ENCODE results near the gene CORIN. TPM values are rescaled to one million over a fixed set of nuclear protein-coding genes. Genes with fewer than 3 reads are reported as not detected.

Gene CORIN
- total and polyA plus RNA-seq, 10 of the 15 experiments (the other 5 are each of a cell fraction or from before 2014, with no cell fraction given) = 0.02 to 0.45 (median 0.09) TPM; not detected in 3

GRCh38 chr4:47718696-47719095 is 119.2 kb downstream of the CORIN start:
- H3K79me2 ChIP-seq (ENCODE audit: control insufficient read depth, insufficient read depth, low read length) = no peaks in the 10 kb centered on the region
- no peak overlapping the region for H3K9ac ChIP-seq (ENCODE audit: control insufficient read depth, insufficient read depth, low read length)
- CTCF ChIA-PET = no interaction called here
- SMC1A ChIA-PET (ENCODE audit: uncharacterized antibody, unreplicated experiment) = interaction anchor here (0.9 kb wide), 1 partner anchor 118 kb away, joined by 3 read pairs; no protein-coding TSS in a partner anchor
- no peak for TF ChIP-seq RELA (IDR thresholded peaks at IDR 0.05; ENCODE audit: borderline replicate concordance, partially characterized antibody)
- RAD21 ChIA-PET (ENCODE audit: unreplicated experiment) = interaction anchor here (0.8 kb wide), 1 partner anchor 118 kb away, joined by 4 read pairs; no protein-coding TSS in a partner anchor
- H3K27ac ChIP-seq (ENCODE audit: control insufficient read depth, insufficient read depth) = no peak overlapping the region
- H3K36me3 ChIP-seq (ENCODE audit: control insufficient read depth in 2 of 2, insufficient read depth in 2 of 2, low read length in 1 of 2) = no peaks in the 10 kb centered on the region
- whole genome bisulfite sequencing (ENCODE audit: insufficient coverage, insufficient replicate concordance, low lambda C conversion rate, missing lambda C conversion rate) = 0% methylated on average over 2 of the region's 2 CpGs
- DNase-seq (ENCODE audit: low read depth, low spot score) (no peak), FAIRE-seq (no peak), ATAC-seq (no peak)
- intact Hi-C loops (cut with micrococcal nuclease; ENCODE audit: unreplicated experiment) (no loop called here), in situ Hi-C loops (cut with MboI) (no loop called here)
- BruUV-seq (replicated peaks) = no TSS peak
- no peak overlapping the region for H3K4me2 ChIP-seq (ENCODE audit: control insufficient read depth, insufficient read depth)
- POLR2A ChIA-PET = no interaction called here
- no peaks in the 10 kb centered on the region for H4K20me1 ChIP-seq (ENCODE audit: control insufficient read depth, insufficient read depth)
- no peaks in the 10 kb centered on the region for H3K9me3 ChIP-seq (replicated peaks; ENCODE audit: control insufficient read depth, insufficient read depth, low read length)
- no peaks in the 10 kb centered on the region for H3K4me1 ChIP-seq (ENCODE audit: control insufficient read depth, insufficient read depth, low read length)
- no peak overlapping the region for H3K4me3 ChIP-seq
- no peaks in the 10 kb centered on the region; a peak in 1 of 4 replicates for H3K27me3 ChIP-seq (replicated peaks in 1 of 2; ENCODE audit: control insufficient read depth in 2 of 2, insufficient read depth in 2 of 2, low read length in 1 of 2)
- H2AFZ ChIP-seq (ENCODE audit: control insufficient read depth, low read depth, low read length) = no peak overlapping the region

- ChIA-PET RAD21 (ENCODE audit: unreplicated experiment) (no interaction called here), CTCF (interaction anchor here (1.1 to 1.7 kb wide), 3 partner anchors 12 to 217 kb away, joined by 4 to 7 read pairs (median 5); no protein-coding TSS in a partner anchor), SMC1A (ENCODE audit: uncharacterized antibody, unreplicated experiment) (no interaction called here), POLR2A (no interaction called here)
- Histone ChIP-seq H3K79me2 (ENCODE audit: control insufficient read depth, insufficient read depth, low read length) (no peaks in the 10 kb centered on the region), H3K4me3 (no peak overlapping the region), H3K9me3 (replicated peaks; ENCODE audit: control insufficient read depth, insufficient read depth, low read length) (no peaks in the 10 kb centered on the region), H3K27ac (ENCODE audit: control insufficient read depth, insufficient read depth) (no peak overlapping the region), H3K9ac (ENCODE audit: control insufficient read depth, insufficient read depth, low read length) (no peak overlapping the region), H2AFZ (ENCODE audit: control insufficient read depth, low read depth, low read length) (no peak overlapping the region), H3K4me1 (ENCODE audit: control insufficient read depth, insufficient read depth, low read length) (no peaks in the 10 kb centered on the region), H4K20me1 (ENCODE audit: control insufficient read depth, insufficient read depth) (no peaks in the 10 kb centered on the region), H3K36me3 (ENCODE audit: control insufficient read depth in 2 of 2, insufficient read depth in 2 of 2, low read length in 1 of 2) (no peaks in the 10 kb centered on the region), H3K27me3 (replicated peaks in 1 of 2; ENCODE audit: control insufficient read depth in 2 of 2, insufficient read depth in 2 of 2, low read length in 1 of 2) (no peaks in the 10 kb centered on the region; a peak in 1 of 4 replicates), H3K4me2 (ENCODE audit: control insufficient read depth, insufficient read depth) (no peak overlapping the region)
- ATAC-seq (no peak), DNase-seq (ENCODE audit: low read depth, low spot score) (no peak), FAIRE-seq (no peak)
- intact Hi-C loops (cut with micrococcal nuclease; ENCODE audit: unreplicated experiment) (no loop called here), in situ Hi-C loops (cut with MboI) (no loop called here)
- WGBS (ENCODE audit: insufficient coverage, insufficient replicate concordance, low lambda C conversion rate, missing lambda C conversion rate) = 29% methylated on average over 5 of the region's 5 CpGs
- no TSS peak for BruUV-seq (replicated peaks)
- no peak for TF ChIP-seq ATF3 (IDR thresholded peaks at IDR 0.05; ENCODE audit: borderline replicate concordance, extremely low read depth, low read depth, low read length)
- TF ChIP-seq ETV6 (conservative IDR thresholded peaks at IDR 0.05 in 1 of 2, IDR thresholded peaks at IDR 0.05 in 1 of 2; ENCODE audit: borderline replicate concordance in 1 of 2, low read depth in 1 of 2) = no peak
- TF ChIP-seq E2F8 (IDR thresholded peaks at IDR 0.05; ENCODE audit: low read depth, partially characterized antibody) = no peak
- TF ChIP-seq E4F1 (IDR thresholded peaks at IDR 0.05; ENCODE audit: borderline replicate concordance, partially characterized antibody) = no peak
- no peak for TF ChIP-seq NR2C2 (IDR thresholded peaks at IDR 0.05; ENCODE audit: borderline replicate concordance, control insufficient read depth, insufficient read length, low read depth)
- no peak for TF ChIP-seq SREBF1 (IDR thresholded peaks at IDR 0.05; ENCODE audit: low read length)
- no peak for TF ChIP-seq CREB1 (IDR thresholded peaks at IDR 0.05; ENCODE audit: low read depth)
Measured at GRCh38 chr4:47717188-47717587, 120.7 kb downstream of the CORIN start.

Measured in GM12878 (cell line).